HepG2 (cell line): ENCODE results near the gene SBK3. TPM values are rescaled to one million over a fixed set of nuclear protein-coding genes. Genes with fewer than 3 reads are reported as not detected.

Experiments used
- ATRX ChIP-seq: sonication (generic); formaldehyde crosslinking; IDR thresholded peaks from 2 replicates; pipeline ENCODE4 v1.4.0; 2020; ENCODE audit warnings: missing genetic modification reagents, borderline replicate concordance
- BCLAF1 ChIP-seq: fragments of 450-650 bp; IDR thresholded peaks from 2 replicates; pipeline ENCODE4 v1.6.1; 2017; ENCODE audit warnings: mild to moderate bottlenecking
- ISX ChIP-seq: sonication (generic); formaldehyde crosslinking; conservative IDR thresholded peaks from 2 replicates; pipeline ENCODE4 v1.5.0; 2020; ENCODE audit warnings: missing genetic modification reagents
- NCOA1 ChIP-seq: sonication (generic); formaldehyde crosslinking; IDR thresholded peaks from 2 replicates; pipeline ENCODE4 v1.9.0; 2021; ENCODE audit warnings: missing genetic modification reagents
- NR3C1 ChIP-seq: sonication (generic); formaldehyde crosslinking; IDR thresholded peaks from 2 replicates; pipeline ENCODE4 v1.4.0; 2020; ENCODE audit warnings: missing genetic modification reagents
- RFX5 ChIP-seq: IDR thresholded peaks from 2 replicates; pipeline ENCODE4 v1.6.1; 2011; ENCODE audit warnings: low read depth, low read length, improper control_type of control experiment
- ZNF362 ChIP-seq: sonication (generic); formaldehyde crosslinking; IDR thresholded peaks from 2 replicates; pipeline ENCODE4 v1.4.0; 2020; ENCODE audit warnings: missing genetic modification reagents, mild to moderate bottlenecking, borderline replicate concordance
- ZNF530 ChIP-seq: sonication (generic); formaldehyde crosslinking; IDR thresholded peaks from 2 replicates; pipeline ENCODE4 v1.5.0; 2020; ENCODE audit warnings: low read depth, mild to moderate bottlenecking, missing genetic modification reagents
- ZNF562 ChIP-seq: sonication (generic); formaldehyde crosslinking; IDR thresholded peaks from 2 replicates; pipeline ENCODE4 v1.8.0; 2022; ENCODE audit warnings: missing genetic modification reagents, borderline replicate concordance
- ZNF841 ChIP-seq: sonication (generic); formaldehyde crosslinking; IDR thresholded peaks from 2 replicates; pipeline ENCODE4 v1.8.1; 2023; ENCODE audit warnings: missing genetic modification reagents, borderline replicate concordance
- ZSCAN21 ChIP-seq: sonication (generic); formaldehyde crosslinking; IDR thresholded peaks from 2 replicates; pipeline ENCODE4 v1.8.0; 2022; ENCODE audit warnings: mild to moderate bottlenecking, missing genetic modification reagents, moderate library complexity, borderline replicate concordance
- polyA plus RNA-seq, 8 experiments: library from polyadenylated mRNA; depleted of rRNA in 3 of 8; stranded (reverse) in 7 of 8; unstranded in 1 of 8; fragments of >200 nt; fragmentation: Illumina TruSeq in 4 of 8; extraction: Trizol in 4 of 8; gene quantifications; 2 replicates each; pipeline versions ENCODE4 v1.2.1 to v1.2.3, GENCODE V29; 2011 to 2016; ENCODE audit warnings: low read depth in 4 of 8, missing spikeins in 1 of 8, mixed read lengths in 1 of 8; ENCODE audit not compliant: insufficient read depth in 1 of 8
- total RNA-seq, 5 experiments: library from RNA; depleted of rRNA; stranded (reverse); fragments of >200 nt; fragmentation: Illumina TruSeq; extraction: Trizol; gene quantifications; 2 replicates each; pipeline ENCODE4 v1.2.3, GENCODE V29; 2016; ENCODE audit warnings: low read depth in 1 of 5
- TF ChIP-seq, protein P1 (sequence below): sonication (generic); formaldehyde crosslinking; IDR thresholded peaks from 2 replicates; pipeline ENCODE4 v1.5.0; 2020; ENCODE audit warnings: missing genetic modification reagents
- TF ChIP-seq, protein P2 (sequence below): sonication (generic); formaldehyde crosslinking; IDR thresholded peaks from 2 replicates; pipeline ENCODE4 v1.5.1; 2020; ENCODE audit warnings: mild to moderate bottlenecking, missing genetic modification reagents, moderate library complexity

SBK3 gene
- total and polyA plus RNA-seq, 2 of the 13 experiments (the other 11 are each of a cell fraction or from before 2014, with no cell fraction given), result 0.66 to 0.77 TPM

- TF ChIP-seq RFX5, result no peak
- no peak for TF ChIP-seq ZNF530 (CRISPR knock-in tag)
- no peak for TF ChIP-seq BCLAF1
- no peak for TF ChIP-seq ISX
- TF ChIP-seq, protein P1, sequence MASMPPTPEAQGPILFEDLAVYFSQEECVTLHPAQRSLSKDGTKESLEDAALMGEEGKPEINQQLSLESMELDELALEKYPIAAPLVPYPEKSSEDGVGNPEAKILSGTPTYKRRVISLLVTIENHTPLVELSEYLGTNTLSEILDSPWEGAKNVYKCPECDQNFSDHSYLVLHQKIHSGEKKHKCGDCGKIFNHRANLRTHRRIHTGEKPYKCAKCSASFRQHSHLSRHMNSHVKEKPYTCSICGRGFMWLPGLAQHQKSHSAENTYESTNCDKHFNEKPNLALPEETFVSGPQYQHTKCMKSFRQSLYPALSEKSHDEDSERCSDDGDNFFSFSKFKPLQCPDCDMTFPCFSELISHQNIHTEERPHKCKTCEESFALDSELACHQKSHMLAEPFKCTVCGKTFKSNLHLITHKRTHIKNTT, result no peak
- TF ChIP-seq ATRX (CRISPR knock-in tag), result no peak
- TF ChIP-seq ZSCAN21 (CRISPR knock-in tag), result no peak
- TF ChIP-seq, protein P2, sequence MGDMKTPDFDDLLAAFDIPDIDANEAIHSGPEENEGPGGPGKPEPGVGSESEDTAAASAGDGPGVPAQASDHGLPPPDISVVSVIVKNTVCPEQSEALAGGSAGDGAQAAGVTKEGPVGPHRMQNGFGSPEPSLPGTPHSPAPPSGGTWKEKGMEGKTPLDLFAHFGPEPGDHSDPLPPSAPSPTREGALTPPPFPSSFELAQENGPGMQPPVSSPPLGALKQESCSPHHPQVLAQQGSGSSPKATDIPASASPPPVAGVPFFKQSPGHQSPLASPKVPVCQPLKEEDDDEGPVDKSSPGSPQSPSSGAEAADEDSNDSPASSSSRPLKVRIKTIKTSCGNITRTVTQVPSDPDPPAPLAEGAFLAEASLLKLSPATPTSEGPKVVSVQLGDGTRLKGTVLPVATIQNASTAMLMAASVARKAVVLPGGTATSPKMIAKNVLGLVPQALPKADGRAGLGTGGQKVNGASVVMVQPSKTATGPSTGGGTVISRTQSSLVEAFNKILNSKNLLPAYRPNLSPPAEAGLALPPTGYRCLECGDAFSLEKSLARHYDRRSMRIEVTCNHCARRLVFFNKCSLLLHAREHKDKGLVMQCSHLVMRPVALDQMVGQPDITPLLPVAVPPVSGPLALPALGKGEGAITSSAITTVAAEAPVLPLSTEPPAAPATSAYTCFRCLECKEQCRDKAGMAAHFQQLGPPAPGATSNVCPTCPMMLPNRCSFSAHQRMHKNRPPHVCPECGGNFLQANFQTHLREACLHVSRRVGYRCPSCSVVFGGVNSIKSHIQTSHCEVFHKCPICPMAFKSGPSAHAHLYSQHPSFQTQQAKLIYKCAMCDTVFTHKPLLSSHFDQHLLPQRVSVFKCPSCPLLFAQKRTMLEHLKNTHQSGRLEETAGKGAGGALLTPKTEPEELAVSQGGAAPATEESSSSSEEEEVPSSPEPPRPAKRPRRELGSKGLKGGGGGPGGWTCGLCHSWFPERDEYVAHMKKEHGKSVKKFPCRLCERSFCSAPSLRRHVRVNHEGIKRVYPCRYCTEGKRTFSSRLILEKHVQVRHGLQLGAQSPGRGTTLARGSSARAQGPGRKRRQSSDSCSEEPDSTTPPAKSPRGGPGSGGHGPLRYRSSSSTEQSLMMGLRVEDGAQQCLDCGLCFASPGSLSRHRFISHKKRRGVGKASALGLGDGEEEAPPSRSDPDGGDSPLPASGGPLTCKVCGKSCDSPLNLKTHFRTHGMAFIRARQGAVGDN (CRISPR knock-in tag), result peak; percentile 73
- TF ChIP-seq NCOA1 (CRISPR knock-in tag), result no peak
- TF ChIP-seq ZNF362 (CRISPR knock-in tag), result peak; percentile 88; the same call in 1 of the 2 replicates
- no peak for TF ChIP-seq ZNF841 (CRISPR knock-in tag)
- TF ChIP-seq ZNF562 (CRISPR knock-in tag), result no peak
- no peak for TF ChIP-seq NR3C1
Measured at GRCh38 chr19:55549500-55550320, 4.4 kb upstream of the SBK3 start (continued).
